Lung (tissue), 12 donors: ENCODE measurements around the gene EIF5A2. TPM values are rescaled to one million over a fixed set of nuclear protein-coding genes. Genes with fewer than 3 reads are reported as not detected.

Experiments
- ATAC-seq: fragments of 200-7000 bp; cut with Tn5 transposase; one replicate; pipeline ENCODE4 v1.9.1; 2020; ENCODE audit warnings: moderate number of reproducible peaks; ENCODE audit not compliant: insufficient read depth, low FRiP score
- DNase-seq, 3 donors: peaks; one replicate each; pipeline ENCODE4 v3.0.0-alpha.2; 2013 to 2017
- H3K27ac ChIP-seq, 2 donors: one replicate each; pipeline ENCODE4 v1.5.1; 2013; ENCODE audit warnings: mild to moderate bottlenecking in 2 of 2, moderate library complexity in 2 of 2, control low read depth in 1 of 2, inconsistent platforms in 1 of 2, low read depth in 1 of 2, low read length in 1 of 2
- H3K27me3 ChIP-seq, 3 donors: one replicate each; pipeline ENCODE4 v1.5.1; 2013; ENCODE audit warnings: low read length in 2 of 3; ENCODE audit not compliant: control insufficient read depth in 3 of 3, insufficient read depth in 3 of 3
- H3K36me3 ChIP-seq, 4 donors: one replicate each; pipeline ENCODE4 v1.5.1; 2013; ENCODE audit warnings: low read length in 4 of 4, mild to moderate bottlenecking in 1 of 4, moderate library complexity in 1 of 4; ENCODE audit not compliant: control insufficient read depth in 4 of 4, insufficient read depth in 4 of 4
- H3K4me1 ChIP-seq, 5 donors: one replicate each; pipeline ENCODE4 v1.5.1; 2013; ENCODE audit warnings: low read length in 5 of 5, mild to moderate bottlenecking in 2 of 5, moderate library complexity in 1 of 5; ENCODE audit not compliant: control insufficient read depth in 5 of 5, insufficient read depth in 5 of 5
- H3K4me3 ChIP-seq: one replicate; pipeline ENCODE4 v1.5.1; 2013; ENCODE audit warnings: mild to moderate bottlenecking, control low read depth, moderate library complexity
- H3K9ac ChIP-seq, 2 donors: one replicate each; pipeline ENCODE4 v1.5.1; 2013; ENCODE audit warnings: low read length in 2 of 2, control low read depth in 1 of 2; ENCODE audit not compliant: insufficient read depth in 1 of 2
- H3K9me3 ChIP-seq, 4 donors: one replicate each; pipeline ENCODE4 v1.5.1; 2013; ENCODE audit warnings: low read length in 3 of 4, mild to moderate bottlenecking in 1 of 4, moderate library complexity in 1 of 4; ENCODE audit not compliant: control insufficient read depth in 4 of 4, insufficient read depth in 3 of 4
- CTCF ChIP-seq: IDR thresholded peaks from 2 replicates; pipeline ENCODE4 v1.5.1; 2012; ENCODE audit warnings: mild to moderate bottlenecking; ENCODE audit errors: control extremely low read depth, extremely low read depth
- WGBS, 2 donors: extraction: QIAGEN DNeasy Blood & Tissue Kit; methylation state at CpG; one replicate each; pipeline ENCODE4 v1.1.7; 2013; 5-methylcytosine and 5-hydroxymethylcytosine counted together
- polyA plus RNA-seq, 2 donors: library from polyadenylated mRNA; stranded (reverse); fragments of 200-250 nt; gene quantifications; one replicate each; pipeline ENCODE4 v1.2.1, GENCODE V29; 2013
- total RNA-seq, 2 donors: library from RNA; depleted of rRNA in 1 of 2; stranded (reverse); fragments of >200 nt in 1 of 2; gene quantifications; one replicate each; pipeline ENCODE4 v1.2.1, GENCODE V29; 2014 to 2021
- donor health status: control.
- donor health status: control.
- donor health status: Bipolar disorder and iron deficiency.
- donor health status: healthy.
- donor health status: DM: yes; HTN: yes; CAD: no.

Gene EIF5A2
- total and polyA plus RNA-seq, 4 donors, result 1.4 to 4.6 (median 4.4) TPM

DNA sequence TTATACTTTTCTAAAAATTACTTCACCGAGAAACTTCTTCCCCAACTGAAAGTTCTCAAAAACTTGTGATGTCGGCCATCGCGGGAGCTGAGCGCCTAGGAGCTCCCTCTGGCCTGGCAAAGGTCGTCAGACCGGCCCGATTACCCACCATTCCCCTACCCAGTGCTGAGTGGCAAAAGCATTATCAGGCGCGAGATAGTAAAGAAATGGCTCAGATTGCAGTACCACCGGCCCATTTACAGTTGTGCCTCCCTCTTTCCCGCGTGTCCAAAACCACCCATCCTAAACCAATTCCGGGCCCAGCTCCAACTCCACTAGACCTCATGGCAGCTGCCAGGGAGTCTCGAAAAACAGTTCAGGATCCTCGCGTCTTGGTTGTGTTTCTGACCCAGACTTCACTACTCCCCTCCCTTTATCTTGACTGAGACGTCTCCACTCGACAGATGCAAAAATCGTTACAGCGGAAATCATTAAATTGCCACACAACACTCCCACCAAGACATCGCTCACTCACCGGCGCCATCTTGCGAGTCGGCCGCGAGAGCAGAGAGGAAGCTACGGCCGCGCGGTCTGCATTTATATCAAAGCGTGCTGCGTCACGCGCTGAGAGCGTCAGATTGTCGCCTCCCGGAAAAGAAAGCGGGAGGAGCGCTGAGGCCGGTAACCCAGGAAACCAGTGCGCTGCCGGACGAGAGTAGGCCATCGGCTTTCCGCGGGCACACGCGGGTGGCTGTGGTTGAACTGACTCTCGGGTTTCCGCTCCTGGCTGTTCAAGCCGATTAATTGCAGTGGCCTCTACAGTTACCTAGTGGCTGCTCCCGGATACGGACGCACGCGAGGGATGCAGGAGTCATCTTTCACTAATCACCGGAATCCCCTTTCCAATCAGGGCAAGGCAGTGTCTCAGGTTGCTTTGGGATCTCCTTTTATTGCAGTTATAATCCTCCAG lies 38.5 kb downstream of the EIF5A2 start, which contains the start of gene RPL22L1:
TSS of gene RPL22L1 (minus strand) at position 551 of the 949 bp plus-strand sequence. CDS start at position 523, 28 bp downstream.
- Histone ChIP-seq H3K9ac (peak within 1 kb of the TSS; percentile 95 to 96), H3K9me3 (no peaks in the 10 kb centered on the region), H3K36me3 (peaks cover 11 to 21% (median 17%) of the 10 kb centered on the region in 4 donors), H3K27me3 (no peaks in the 10 kb centered on the region), H3K4me1 (peaks cover 3 to 26% (median 4%) of the 10 kb centered on the region in 5 donors), H3K4me3 (peak within 1 kb of the TSS; percentile 91), H3K27ac (peak within 1 kb of the TSS; percentile 68 to 98)
- DNase-seq, result peak; percentile 96 to 98 (median 98)
- no peak for TF ChIP-seq CTCF
- peak; percentile 94 for ATAC-seq
- WGBS, 2 donors, result 0% methylated on average over 59 of the region's 59 CpGs

DNA sequence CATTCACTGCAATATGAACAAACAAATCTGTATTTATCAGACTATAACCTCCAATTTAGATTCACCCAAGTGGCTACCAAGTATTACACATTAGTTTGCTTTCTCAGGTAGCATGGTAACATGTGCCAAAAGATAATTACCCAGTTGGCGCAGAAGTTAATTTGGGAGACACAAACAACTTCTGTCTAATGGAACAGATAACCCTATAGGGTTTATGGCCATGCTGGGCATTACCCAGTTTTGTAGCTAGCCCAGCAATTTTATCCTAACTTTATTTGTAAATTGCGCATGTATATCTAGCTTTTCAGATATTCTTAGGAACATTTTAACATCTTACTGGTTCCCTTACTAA lies 39.2 kb downstream of the EIF5A2 start:
- Histone ChIP-seq H3K27me3 (no peaks in the 10 kb centered on the region), H3K36me3 (peaks cover 11 to 21% (median 17%) of the 10 kb centered on the region in 4 donors), H3K4me3 (peak overlapping the region; percentile 91), H3K9me3 (no peaks in the 10 kb centered on the region), H3K9ac (peak overlapping the region; percentile 90 to 96), H3K27ac (peak overlapping the region in 1 of 2 donors; percentile 68), H3K4me1 (peaks cover 3 to 26% (median 4%) of the 10 kb centered on the region in 5 donors)
- DNase-seq, result peak in 1 of 3 donors; percentile 25
- no peak for TF ChIP-seq CTCF
- ATAC-seq, result no peak
- 20 to 29% methylated on average over 2 of the region's 2 CpGs for WGBS, 2 donors

DNA sequence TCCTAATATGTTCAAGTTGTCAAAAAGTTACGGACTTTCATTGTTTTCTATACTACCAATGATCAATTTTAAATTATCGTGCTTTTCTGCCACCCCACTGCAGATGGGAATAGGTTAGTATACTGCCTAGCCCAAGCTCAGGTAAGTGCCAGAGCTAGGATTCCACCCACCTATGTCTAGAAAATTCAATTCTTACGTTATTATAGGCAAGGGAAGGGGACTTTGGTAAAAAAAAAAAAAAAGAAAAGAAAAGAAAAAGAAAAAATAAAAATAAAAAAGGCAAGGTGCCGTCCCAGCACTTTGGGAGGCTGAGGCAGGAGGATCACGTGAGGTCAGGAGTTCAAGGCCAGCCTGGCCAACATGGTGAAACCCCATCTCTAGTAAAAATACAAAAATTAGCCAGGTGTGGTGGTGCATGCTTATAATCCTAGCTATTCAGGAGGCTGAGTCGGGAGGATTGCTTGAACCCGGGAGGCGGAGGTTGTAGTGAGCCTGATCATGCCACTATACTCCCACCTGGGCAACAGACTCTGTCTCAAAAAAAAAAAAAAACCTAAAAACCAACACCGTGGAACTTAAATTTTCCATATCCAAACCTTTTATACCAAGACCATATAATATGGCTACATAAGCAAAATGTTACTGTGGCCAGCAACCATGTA lies 39.7 kb downstream of the EIF5A2 start:
- 72 to 79% methylated on average over 9 of the region's 9 CpGs for WGBS, 2 donors
- DNase-seq (no peak), ATAC-seq (no peak)
- Histone ChIP-seq H3K4me1 (peaks cover 3 to 26% (median 4%) of the 10 kb centered on the region in 5 donors), H3K27ac (peak overlapping the region in 1 of 2 donors; percentile 68), H3K9ac (peak overlapping the region in 1 of 2 donors; percentile 90), H3K4me3 (no peak overlapping the region), H3K27me3 (no peaks in the 10 kb centered on the region), H3K9me3 (no peaks in the 10 kb centered on the region), H3K36me3 (peaks cover 11 to 21% (median 17%) of the 10 kb centered on the region in 4 donors)
- TF ChIP-seq CTCF, result no peak
